ENCODE results near the gene CSF2RB. TPM values are rescaled to one million over a fixed set of nuclear protein-coding genes. Genes with fewer than 3 reads are reported as not detected.

CSF2RB gene
- total RNA-seq, 1 experiment from 2014 or later: not detected

DNA sequence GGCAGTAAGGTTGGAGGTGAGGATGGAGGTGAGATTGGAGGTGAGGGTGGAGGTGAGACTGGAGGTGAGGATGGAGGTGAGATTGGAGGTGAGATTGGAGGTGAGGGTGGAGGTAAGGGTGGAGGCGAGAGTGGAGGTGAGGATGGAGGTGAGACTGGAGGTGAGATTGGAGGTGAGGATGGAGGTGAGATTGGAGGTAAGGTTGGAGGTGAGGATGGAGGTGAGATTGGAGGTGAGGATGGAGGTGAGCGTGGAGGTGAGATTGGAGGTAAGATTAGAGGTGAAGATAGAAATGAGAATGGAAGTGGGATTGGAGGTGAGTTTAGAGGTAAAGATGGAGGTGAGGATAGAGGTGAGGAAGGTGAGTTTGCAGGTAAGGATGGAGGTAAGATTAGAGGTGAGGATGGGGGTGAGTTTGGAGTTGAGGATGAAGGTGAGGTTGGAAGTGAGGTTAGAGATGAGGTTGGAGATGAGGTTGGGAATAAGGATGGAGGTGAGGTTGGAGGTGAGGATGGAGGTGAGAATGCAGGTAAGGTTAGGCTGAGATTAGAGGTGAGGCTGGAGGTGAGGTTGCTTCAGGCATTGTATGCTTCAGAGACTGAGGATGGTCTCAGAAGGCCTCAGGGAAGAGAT is 40.4 kb upstream of the CSF2RB start:
- H3K9me3 ChIP-seq (ENCODE audit: control insufficient read depth, low read depth, low read length): no peaks in the 10 kb centered on the region
- H4K5ac ChIP-seq (ENCODE audit: insufficient read length, low read depth, low read length): peak overlapping the region; percentile 18
- no peak overlapping the region for H2BK120ac ChIP-seq (ENCODE audit: low read depth, low read length, poor library complexity, severe bottlenecking)
- no peak for DNase-seq
- H3K36me3 Mint-ChIP-seq (ENCODE audit: insufficient read depth in 1 of 3, low read depth in 3 of 3): no peaks in the 10 kb centered on the region
- TF ChIP-seq, protein P1, sequence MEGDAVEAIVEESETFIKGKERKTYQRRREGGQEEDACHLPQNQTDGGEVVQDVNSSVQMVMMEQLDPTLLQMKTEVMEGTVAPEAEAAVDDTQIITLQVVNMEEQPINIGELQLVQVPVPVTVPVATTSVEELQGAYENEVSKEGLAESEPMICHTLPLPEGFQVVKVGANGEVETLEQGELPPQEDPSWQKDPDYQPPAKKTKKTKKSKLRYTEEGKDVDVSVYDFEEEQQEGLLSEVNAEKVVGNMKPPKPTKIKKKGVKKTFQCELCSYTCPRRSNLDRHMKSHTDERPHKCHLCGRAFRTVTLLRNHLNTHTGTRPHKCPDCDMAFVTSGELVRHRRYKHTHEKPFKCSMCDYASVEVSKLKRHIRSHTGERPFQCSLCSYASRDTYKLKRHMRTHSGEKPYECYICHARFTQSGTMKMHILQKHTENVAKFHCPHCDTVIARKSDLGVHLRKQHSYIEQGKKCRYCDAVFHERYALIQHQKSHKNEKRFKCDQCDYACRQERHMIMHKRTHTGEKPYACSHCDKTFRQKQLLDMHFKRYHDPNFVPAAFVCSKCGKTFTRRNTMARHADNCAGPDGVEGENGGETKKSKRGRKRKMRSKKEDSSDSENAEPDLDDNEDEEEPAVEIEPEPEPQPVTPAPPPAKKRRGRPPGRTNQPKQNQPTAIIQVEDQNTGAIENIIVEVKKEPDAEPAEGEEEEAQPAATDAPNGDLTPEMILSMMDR (conservative IDR thresholded peaks at IDR 0.05): no peak
- no peak overlapping the region for H3T11ph ChIP-seq (ENCODE audit: low read length)
- H3K23me2 ChIP-seq (ENCODE audit: insufficient read length, low read depth, low read length, poor library complexity, severe bottlenecking): no peaks in the 10 kb centered on the region
- no peak overlapping the region for H3K56ac ChIP-seq (ENCODE audit: insufficient read length, low read depth, low read length)
- no peak overlapping the region for H3K14ac ChIP-seq (ENCODE audit: insufficient read depth, low read length)
- no peaks in the 10 kb centered on the region for H3K79me2 ChIP-seq (ENCODE audit: insufficient read depth, low read length)
- H3K18ac ChIP-seq (ENCODE audit: insufficient read length, low read depth, low read length): no peak overlapping the region
- no peaks in the 10 kb centered on the region for H4K20me1 ChIP-seq (ENCODE audit: control insufficient read depth, insufficient read depth, insufficient read length)
- no peak overlapping the region for H2BK12ac ChIP-seq (ENCODE audit: insufficient read length, low read depth, low read length)
- H2BK5ac ChIP-seq (ENCODE audit: insufficient read length, low read length): no peak overlapping the region
- no peak overlapping the region for H3K23ac ChIP-seq (ENCODE audit: insufficient read length, low read depth, low read length)
- H3K79me1 ChIP-seq (ENCODE audit: insufficient read depth, low read depth, low read length, poor library complexity, severe bottlenecking): no peaks in the 10 kb centered on the region
- no peak overlapping the region for H2BK20ac ChIP-seq (ENCODE audit: low read depth, low read length, poor library complexity, severe bottlenecking)
- no peak overlapping the region for H4K91ac ChIP-seq (ENCODE audit: insufficient read length, low read depth, low read length)
- peaks cover 8 to 12% of the 10 kb centered on the region in 2 experiments; a peak in 3 of 5 replicates for H3K9me3 Mint-ChIP-seq
- H2BK15ac ChIP-seq (ENCODE audit: low read depth, low read length): no peak overlapping the region
- H4K8ac ChIP-seq (replicated peaks; ENCODE audit: insufficient read length, low read depth, low read length): no peak overlapping the region
- no peak overlapping the region; a peak in 2 of 5 replicates for H3K4me3 Mint-ChIP-seq
- 100% methylated on average over 2 of the region's 2 CpGs for WGBS (ENCODE audit: extremely low coverage, insufficient read length, low lambda C conversion rate)
- H3K27ac ChIP-seq (ENCODE audit: insufficient read length, low read depth, low read length): no peak overlapping the region
- H3K4ac ChIP-seq (ENCODE audit: low read depth, low read length): no peak overlapping the region
- no peak overlapping the region; a peak in 1 of 7 replicates for H3K27ac Mint-ChIP-seq
- H3K4me2 ChIP-seq (ENCODE audit: insufficient read depth, insufficient read length, low read length): no peak overlapping the region
- peaks cover 48% of the 10 kb centered on the region for H3K27me3 Mint-ChIP-seq (ENCODE audit: low read depth)
- H3K4me1 Mint-ChIP-seq: peaks cover 8 to 10% of the 10 kb centered on the region in 2 experiments; a peak in 3 of 4 replicates
- H2AFZ ChIP-seq (ENCODE audit: low read length): no peak overlapping the region
- H3K9ac ChIP-seq (ENCODE audit: extremely low read depth, insufficient read length, low read length): no peak overlapping the region
- no peaks in the 10 kb centered on the region for H3K27me3 ChIP-seq (ENCODE audit: insufficient read depth, low read length)
- no peak overlapping the region for H2AK5ac ChIP-seq (ENCODE audit: insufficient read length, low read length)
- no peaks in the 10 kb centered on the region for H3K4me1 ChIP-seq (ENCODE audit: insufficient read depth, low read length)
